Measurements from ENCODE around the gene TMCC1. TPM values are rescaled to one million over a fixed set of nuclear protein-coding genes. Genes with fewer than 3 reads are reported as not detected.

TMCC1 gene
- total and polyA plus RNA-seq, 2 donors (not counting 1 experiment from before 2014, with no cell fraction given) = 8.5 to 32.2 TPM

- no peaks in the 10 kb centered on the region for H4K20me1 ChIP-seq (ENCODE audit: control insufficient read depth, insufficient read depth, low read length, poor library complexity, severe bottlenecking)
- no peaks in the 10 kb centered on the region for H3K36me3 ChIP-seq (replicated peaks in 1 of 2; ENCODE audit: control extremely low read depth in 1 of 2, control insufficient read depth in 1 of 2, extremely low read depth in 1 of 2, insufficient read depth in 2 of 2, low read length in 1 of 2)
- ChIA-PET CTCF (no interaction called here), POLR2A (interaction anchor here (0.6 kb wide), 1 partner anchor 70 kb away, joined by 9 read pairs; no protein-coding TSS in a partner anchor)
- Mint-ChIP-seq H3K4me1 (peaks cover 5% of the 10 kb centered on the region), H3K27me3 (no peaks in the 10 kb centered on the region), H3K27ac (no peak overlapping the region), H3K9me3 (ENCODE audit: insufficient read depth) (peaks cover 2% of the 10 kb centered on the region), H3K4me3 (no peak overlapping the region)
- ATAC-seq (ENCODE audit: low read depth) (no peak), DNase-seq (no peak)
- no peak for TF ChIP-seq EZH2 (IDR thresholded peaks at IDR 0.05; ENCODE audit: borderline replicate concordance, insufficient read depth, low read depth, low read length, poor library complexity, severe bottlenecking)
- WGBS (ENCODE audit: insufficient coverage) = 90% methylated on average over 2 of the region's 2 CpGs
- no peak overlapping the region for H3K4me2 ChIP-seq (replicated peaks; ENCODE audit: low read depth, low read length, poor library complexity, severe bottlenecking)
- H3K9me3 ChIP-seq (ENCODE audit: control extremely low read depth in 1 of 3, control insufficient read depth in 2 of 3, insufficient read depth in 1 of 3, low read length in 2 of 3) = peaks cover 0 to 12% (median 4%) of the 10 kb centered on the region in 3 donors
- no peak overlapping the region for H3K4me3 ChIP-seq (ENCODE audit: control extremely low read depth in 1 of 5, extremely low read depth in 1 of 5, insufficient read depth in 1 of 5, low read depth in 2 of 5, low read length in 4 of 5)
- no peak overlapping the region for H3K9ac ChIP-seq (ENCODE audit: low read length)
- intact Hi-C loops (cut with micrococcal nuclease) = no loop called here
- no peak overlapping the region for H3K27ac ChIP-seq (ENCODE audit: low read length in 2 of 2)
- peaks cover 3 to 4% of the 10 kb centered on the region in 2 donors for H3K4me1 ChIP-seq (ENCODE audit: control insufficient read depth in 2 of 2, insufficient read depth in 2 of 2, low read length in 2 of 2)
- no peak overlapping the region for H2AFZ ChIP-seq (ENCODE audit: insufficient read depth, low read depth, low read length, poor library complexity, severe bottlenecking)
- H3K79me2 ChIP-seq (ENCODE audit: control insufficient read depth, insufficient read depth, low read length) = no peaks in the 10 kb centered on the region
- no peaks in the 10 kb centered on the region for H3K27me3 ChIP-seq (replicated peaks in 1 of 4; ENCODE audit: control extremely low read depth in 1 of 4, control insufficient read depth in 3 of 4, insufficient read depth in 4 of 4, low read length in 3 of 4)
Observed at GRCh38 chr3:129695230-129695629, 198.3 kb downstream of the TMCC1 start.

- H3K36me3 ChIP-seq (replicated peaks in 1 of 2; ENCODE audit: control extremely low read depth in 1 of 2, control insufficient read depth in 1 of 2, extremely low read depth in 1 of 2, insufficient read depth in 2 of 2, low read length in 1 of 2) = no peaks in the 10 kb centered on the region
- intact Hi-C loops (cut with micrococcal nuclease) = loop anchor here (5.0 kb wide), 2 partner anchors 418 to 1642 kb away; partner anchors contain the start of gene SEC61A1
Observed at GRCh38 chr3:129694228-129694627, 199.3 kb downstream of the TMCC1 start.

More at GRCh38 chr3:129694228-129694627, 199.3 kb downstream of the TMCC1 start:
- TF ChIP-seq EZH2 (IDR thresholded peaks at IDR 0.05; ENCODE audit: borderline replicate concordance, insufficient read depth, low read depth, low read length, poor library complexity, severe bottlenecking) = no peak
- no peak for TF ChIP-seq CTCF (IDR thresholded peaks at IDR 0.05)
- Histone ChIP-seq H3K79me2 (ENCODE audit: control insufficient read depth, insufficient read depth, low read length) (peaks cover 7% of the 10 kb centered on the region), H2AFZ (ENCODE audit: insufficient read depth, low read depth, low read length, poor library complexity, severe bottlenecking) (no peak overlapping the region), H3K4me3 (ENCODE audit: control extremely low read depth in 1 of 5, extremely low read depth in 1 of 5, insufficient read depth in 1 of 5, low read depth in 2 of 5, low read length in 4 of 5) (no peak overlapping the region), H3K27ac (ENCODE audit: low read length in 2 of 2) (no peak overlapping the region), H3K9me3 (ENCODE audit: control extremely low read depth in 1 of 3, control insufficient read depth in 2 of 3, insufficient read depth in 1 of 3, low read length in 2 of 3) (peaks cover 0 to 12% (median 4%) of the 10 kb centered on the region in 3 donors), H3K4me1 (ENCODE audit: control insufficient read depth in 2 of 2, insufficient read depth in 2 of 2, low read length in 2 of 2) (peaks cover 3 to 4% of the 10 kb centered on the region in 2 donors), H3K9ac (ENCODE audit: low read length) (no peak overlapping the region), H4K20me1 (ENCODE audit: control insufficient read depth, insufficient read depth, low read length, poor library complexity, severe bottlenecking) (no peaks in the 10 kb centered on the region), H3K27me3 (replicated peaks in 1 of 4; ENCODE audit: control extremely low read depth in 1 of 4, control insufficient read depth in 3 of 4, insufficient read depth in 4 of 4, low read length in 3 of 4) (no peaks in the 10 kb centered on the region), H3K4me2 (replicated peaks; ENCODE audit: low read depth, low read length, poor library complexity, severe bottlenecking) (no peak overlapping the region)
- 94% methylated on average over 2 of the region's 5 CpGs for WGBS (ENCODE audit: insufficient coverage)
- peaks cover 2% of the 10 kb centered on the region for H3K9me3 Mint-ChIP-seq (ENCODE audit: insufficient read depth)
- ChIA-PET CTCF (no interaction called here), POLR2A (no interaction called here)
- no peak for DNase-seq
- no peaks in the 10 kb centered on the region for H3K27me3 Mint-ChIP-seq
- no peak overlapping the region for H3K27ac Mint-ChIP-seq
- peaks cover 6% of the 10 kb centered on the region for H3K4me1 Mint-ChIP-seq
- no peak overlapping the region for H3K4me3 Mint-ChIP-seq
- no peak for ATAC-seq (ENCODE audit: low read depth)

Data from B cell (primary cell).